Coronary artery (tissue), 2 donors: ENCODE data around the gene NTN4.
"Not testable (repeated sequence)": the region's sequence is repeated elsewhere in the genome, so short reads cannot be mapped to it uniquely, and the experiment has no call there.

Experiments
- DNase-seq: peaks from one replicate; pipeline ENCODE4 v3.0.0-alpha.2; 2017; ENCODE audit warnings: low spot score
- H3K27ac ChIP-seq, 2 donors: fragments of 200-600 bp; sonication (generic); one replicate each; pipeline ENCODE4 v1.5.1; 2016 to 2019
- H3K4me3 ChIP-seq: fragments of 200-600 bp; sonication (generic); 2 replicates; pipeline ENCODE4 v1.5.1; 2016; ENCODE audit warnings: mild to moderate bottlenecking, moderate library complexity
- CTCF ChIP-seq: fragments of 200-600 bp; sonication (generic); IDR thresholded peaks from one replicate; pipeline ENCODE4 v1.5.1; 2019; ENCODE audit warnings: antibody characterized with exemption

NTN4 gene

DNA sequence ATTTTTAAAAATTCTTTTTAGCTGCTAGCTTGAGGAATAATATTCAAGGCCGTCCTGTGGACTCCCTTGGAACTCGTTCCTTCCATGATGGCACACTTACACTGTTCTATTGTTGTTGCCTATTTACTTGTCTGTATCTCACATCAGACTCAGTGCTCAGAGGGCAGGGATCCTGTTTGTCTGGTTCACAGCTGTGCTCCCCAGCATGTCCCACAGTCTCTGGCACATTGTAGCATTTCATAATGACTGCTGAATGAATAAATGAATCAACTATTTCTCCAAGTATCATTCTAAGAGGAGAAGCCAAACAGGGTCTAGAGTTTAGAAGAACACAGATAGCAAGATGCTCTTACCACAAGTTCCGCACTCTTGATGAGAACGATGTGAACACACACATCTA lies 48.0 kb downstream of the NTN4 start:
- peak overlapping the region in 1 of 2 donors; percentile 24 for H3K27ac ChIP-seq
- no peak for DNase-seq
- TF ChIP-seq CTCF, result no peak

DNA sequence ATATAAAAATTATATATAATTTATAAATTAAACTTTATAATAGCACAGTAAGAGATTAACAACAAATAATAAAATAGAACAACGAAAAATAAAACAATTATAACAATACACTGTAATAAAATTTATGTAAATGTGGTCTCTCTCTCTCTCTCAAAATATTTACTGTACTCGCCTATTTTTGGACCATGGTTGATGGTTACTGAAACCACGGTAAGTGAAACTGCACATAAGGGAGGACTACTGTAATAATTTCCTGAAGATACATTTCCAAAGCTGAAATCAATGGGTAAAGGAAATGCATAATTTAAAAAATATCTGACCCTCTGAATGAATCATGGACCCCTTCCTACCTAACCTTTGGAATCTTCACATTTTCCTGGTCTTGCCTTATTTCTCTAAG lies 48.9 kb downstream of the NTN4 start:
- H3K27ac ChIP-seq, result no peak overlapping the region
- no peak for DNase-seq
- no peak overlapping the region for H3K4me3 ChIP-seq
- TF ChIP-seq CTCF, result no peak

More for the DNA sequence above, 48.0 kb downstream of the NTN4 start:
- H3K4me3 ChIP-seq, result no peak overlapping the region

GRCh38 chr12:95740751-95741150 lies 49.8 kb downstream of the NTN4 start:
- no peak for TF ChIP-seq CTCF
- no peak for DNase-seq
- peak overlapping the region; percentile 17 to 19 for H3K27ac ChIP-seq

GRCh38 chr12:95739561-95740313 lies 50.8 kb downstream of the NTN4 start:
- no peak for TF ChIP-seq CTCF
- Histone ChIP-seq H3K27ac (peak overlapping the region; percentile 44 to 76), H3K4me3 (no peak overlapping the region)
- peak; percentile 70 for DNase-seq

More at GRCh38 chr12:95740751-95741150, 49.8 kb downstream of the NTN4 start:
- H3K4me3 ChIP-seq, result no peak overlapping the region

DNA sequence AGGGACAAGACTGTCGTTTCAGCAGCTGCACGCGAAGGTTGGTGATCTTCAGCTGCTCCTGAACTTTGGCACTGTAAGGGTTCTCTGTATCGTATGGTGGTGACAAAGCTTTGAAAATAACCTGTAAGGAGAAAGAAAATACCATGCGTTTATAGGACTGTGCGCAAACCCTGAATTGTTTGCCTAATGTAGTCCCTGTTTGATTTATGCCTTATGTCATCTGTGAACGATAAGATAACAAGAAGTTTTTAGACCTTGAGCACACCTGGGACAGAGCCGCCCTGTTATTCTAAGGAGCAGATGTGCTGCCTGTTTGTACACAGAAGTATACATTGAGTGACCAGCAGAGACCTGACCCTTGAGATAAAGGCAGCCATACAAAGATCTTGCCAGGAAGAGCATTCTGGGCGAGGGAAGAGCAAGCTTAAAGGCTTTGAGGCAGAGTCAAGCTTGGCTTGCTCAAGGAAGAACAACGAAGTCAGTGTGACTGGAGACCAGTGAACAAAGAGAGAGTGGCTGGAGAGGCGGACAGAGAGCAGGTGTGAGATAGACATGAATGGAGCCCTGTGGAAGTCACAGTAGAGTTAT lies 52.4 kb downstream of the NTN4 start:
- H3K27ac ChIP-seq, result peak overlapping the region in 1 of 2 donors; percentile 32
- DNase-seq, result no peak

DNA sequence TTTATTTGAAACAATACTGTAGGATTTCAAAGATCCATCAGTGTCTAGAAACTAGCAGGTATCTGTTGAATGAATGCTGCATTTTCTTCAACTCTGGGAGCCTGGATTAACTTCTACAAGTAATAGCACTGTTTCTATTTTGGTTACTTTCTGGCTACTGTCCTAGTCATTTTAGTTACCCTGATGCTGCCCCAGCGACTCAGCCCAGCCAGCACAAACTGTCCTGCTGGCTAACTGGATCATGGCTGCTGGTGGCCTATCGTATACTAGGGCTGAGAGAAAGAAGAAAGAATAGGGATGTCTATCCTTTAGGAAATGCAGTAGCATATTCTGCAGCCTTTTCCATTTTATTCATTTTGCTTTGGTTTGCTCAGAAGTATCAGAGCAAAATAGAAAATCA lies 53.9 kb downstream of the NTN4 start:
- Histone ChIP-seq H3K4me3 (no peak overlapping the region), H3K27ac (peak overlapping the region; percentile 58 to 74)
- DNase-seq, result no peak
- TF ChIP-seq CTCF, result no peak

More for the DNA sequence above, 52.4 kb downstream of the NTN4 start:
- no peak for TF ChIP-seq CTCF
- H3K4me3 ChIP-seq, result no peak overlapping the region

- DNase-seq, H3K4me3 ChIP-seq: not testable (repeated sequence)
- peak overlapping the region; percentile 3 to 74 for H3K27ac ChIP-seq
Observed at GRCh38 chr12:95735728-95736127, 54.8 kb downstream of the NTN4 start.
